Measurements from ENCODE around the gene IBTK.
A peak's percentile ranks its signal among the peaks of the same experiment; 100 is the strongest.

The IBTK gene

DNA sequence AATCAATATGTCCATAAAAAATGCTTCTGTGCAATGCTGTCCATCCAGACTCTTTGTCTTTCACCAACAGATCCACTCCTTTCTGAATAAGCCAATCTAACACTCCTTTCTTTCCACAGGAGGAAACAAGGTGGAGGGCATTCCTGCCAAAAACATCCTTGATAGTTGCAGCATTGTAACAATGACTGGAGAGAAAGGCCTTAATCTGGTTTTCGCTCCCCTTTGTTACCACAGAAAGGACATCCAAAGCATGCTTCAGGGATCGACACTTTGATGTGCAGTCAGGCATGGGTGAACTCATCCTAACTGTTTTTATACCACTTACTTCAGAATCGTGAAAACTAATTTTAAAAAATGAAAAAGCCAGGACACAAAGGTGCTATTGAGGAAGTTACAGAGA lies 7.4 kb downstream of the IBTK start:
- Histone ChIP-seq H3K4me3 (ENCODE audit: low read length, poor library complexity, severe bottlenecking) (no peak overlapping the region), H3K9me2 (replicated peaks; ENCODE audit: low read depth, low read length) (no peaks in the 10 kb centered on the region), H3K9ac (ENCODE audit: low read depth, low read length, poor library complexity, severe bottlenecking) (no peak overlapping the region), H4K20me1 (ENCODE audit: insufficient read depth, low read length, poor library complexity, severe bottlenecking) (peaks cover 19% of the 10 kb centered on the region), H2AFZ (ENCODE audit: low read length) (no peak overlapping the region), H3K4me1 (ENCODE audit: insufficient read depth, low read length, poor library complexity, severe bottlenecking) (peaks cover 49% of the 10 kb centered on the region), H3K36me3 (ENCODE audit: insufficient read depth, low read length) (peaks cover 3% of the 10 kb centered on the region; the same call in 1 of the 2 replicates), H3K27me3 (ENCODE audit: insufficient read depth, low read length, poor library complexity, severe bottlenecking) (no peaks in the 10 kb centered on the region), H3K79me2 (ENCODE audit: insufficient read depth, low read length) (peaks cover 80% of the 10 kb centered on the region), H3F3A (ENCODE audit: low read depth) (no peaks in the 10 kb centered on the region), H3K4me2 (ENCODE audit: low read depth, low read length, poor library complexity, severe bottlenecking) (peak overlapping the region; percentile 17), H3K9me3 (ENCODE audit: insufficient read depth, low read depth, low read length) (no peaks in the 10 kb centered on the region)
- TF ChIP-seq EZH2phosphoT487 (IDR thresholded peaks at IDR 0.05; ENCODE audit: borderline replicate concordance) = no peak
- TF ChIP-seq, protein P1, sequence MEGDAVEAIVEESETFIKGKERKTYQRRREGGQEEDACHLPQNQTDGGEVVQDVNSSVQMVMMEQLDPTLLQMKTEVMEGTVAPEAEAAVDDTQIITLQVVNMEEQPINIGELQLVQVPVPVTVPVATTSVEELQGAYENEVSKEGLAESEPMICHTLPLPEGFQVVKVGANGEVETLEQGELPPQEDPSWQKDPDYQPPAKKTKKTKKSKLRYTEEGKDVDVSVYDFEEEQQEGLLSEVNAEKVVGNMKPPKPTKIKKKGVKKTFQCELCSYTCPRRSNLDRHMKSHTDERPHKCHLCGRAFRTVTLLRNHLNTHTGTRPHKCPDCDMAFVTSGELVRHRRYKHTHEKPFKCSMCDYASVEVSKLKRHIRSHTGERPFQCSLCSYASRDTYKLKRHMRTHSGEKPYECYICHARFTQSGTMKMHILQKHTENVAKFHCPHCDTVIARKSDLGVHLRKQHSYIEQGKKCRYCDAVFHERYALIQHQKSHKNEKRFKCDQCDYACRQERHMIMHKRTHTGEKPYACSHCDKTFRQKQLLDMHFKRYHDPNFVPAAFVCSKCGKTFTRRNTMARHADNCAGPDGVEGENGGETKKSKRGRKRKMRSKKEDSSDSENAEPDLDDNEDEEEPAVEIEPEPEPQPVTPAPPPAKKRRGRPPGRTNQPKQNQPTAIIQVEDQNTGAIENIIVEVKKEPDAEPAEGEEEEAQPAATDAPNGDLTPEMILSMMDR (conservative IDR thresholded peaks at IDR 0.05; ENCODE audit: low read length) = no peak

DNA sequence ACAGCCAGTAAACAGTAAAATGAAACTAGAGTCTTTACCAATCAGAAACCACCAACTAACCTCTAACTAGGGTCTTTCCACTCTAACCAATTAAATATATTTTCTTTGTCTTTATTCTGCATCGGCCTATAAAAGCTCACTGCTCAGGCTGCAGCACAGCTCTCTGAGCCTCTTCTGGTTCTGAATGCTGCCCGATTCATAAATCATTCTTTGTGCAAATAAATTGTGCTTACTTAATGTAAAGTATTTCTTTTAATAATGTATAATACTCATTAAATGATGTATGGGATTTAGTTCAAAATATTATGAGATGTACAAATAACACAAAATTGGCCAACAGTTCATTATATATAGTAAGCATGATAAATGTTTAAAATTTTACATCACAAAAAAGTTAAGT lies 7.9 kb downstream of the IBTK start:
- Histone ChIP-seq H3K9me2 (replicated peaks; ENCODE audit: low read depth, low read length) (no peaks in the 10 kb centered on the region), H3K27me3 (ENCODE audit: insufficient read depth, low read length, poor library complexity, severe bottlenecking) (no peaks in the 10 kb centered on the region), H3F3A (ENCODE audit: low read depth) (no peaks in the 10 kb centered on the region), H4K20me1 (ENCODE audit: insufficient read depth, low read length, poor library complexity, severe bottlenecking) (peaks cover 14% of the 10 kb centered on the region), H3K79me2 (ENCODE audit: insufficient read depth, low read length) (peaks cover 80% of the 10 kb centered on the region), H2AFZ (ENCODE audit: low read length) (no peak overlapping the region), H3K9ac (ENCODE audit: low read depth, low read length, poor library complexity, severe bottlenecking) (no peak overlapping the region), H3K9me3 (ENCODE audit: insufficient read depth, low read depth, low read length) (no peaks in the 10 kb centered on the region), H3K4me1 (ENCODE audit: insufficient read depth, low read length, poor library complexity, severe bottlenecking) (peaks cover 44% of the 10 kb centered on the region), H3K4me3 (ENCODE audit: low read length, poor library complexity, severe bottlenecking) (no peak overlapping the region), H3K36me3 (ENCODE audit: insufficient read depth, low read length) (peaks cover 3% of the 10 kb centered on the region; the same call in 1 of the 2 replicates), H3K4me2 (ENCODE audit: low read depth, low read length, poor library complexity, severe bottlenecking) (peak overlapping the region; percentile 17)
- TF ChIP-seq, protein P1 (conservative IDR thresholded peaks at IDR 0.05; ENCODE audit: low read length) = no peak
- TF ChIP-seq EZH2phosphoT487 (IDR thresholded peaks at IDR 0.05; ENCODE audit: borderline replicate concordance) = no peak

DNA sequence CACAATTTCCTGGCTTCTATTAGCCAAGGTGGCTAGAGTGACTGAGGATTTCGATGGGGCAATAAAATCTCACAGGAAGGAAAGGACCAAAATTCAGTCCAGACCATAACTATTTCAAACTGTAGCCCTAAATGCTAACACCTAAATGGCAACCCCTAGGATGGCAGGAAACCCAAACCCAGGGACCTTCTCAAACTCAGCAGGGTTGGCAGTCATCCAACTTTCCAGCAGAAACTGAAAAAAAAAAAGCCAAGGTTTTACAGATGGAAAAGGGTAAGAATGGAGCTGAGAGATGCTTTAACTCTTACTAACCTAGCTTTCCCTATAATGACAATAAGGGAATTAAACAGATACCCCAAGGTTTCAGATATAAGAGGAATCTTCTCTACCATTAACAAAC lies 10.5 kb downstream of the IBTK start:
- Histone ChIP-seq H3K27me3 (ENCODE audit: insufficient read depth, low read length, poor library complexity, severe bottlenecking) (no peaks in the 10 kb centered on the region), H3K9ac (ENCODE audit: low read depth, low read length, poor library complexity, severe bottlenecking) (no peak overlapping the region), H4K20me1 (ENCODE audit: insufficient read depth, low read length, poor library complexity, severe bottlenecking) (no peaks in the 10 kb centered on the region), H3K4me3 (ENCODE audit: low read length, poor library complexity, severe bottlenecking) (no peak overlapping the region), H3K36me3 (ENCODE audit: insufficient read depth, low read length) (peaks cover 10% of the 10 kb centered on the region), H3K9me2 (replicated peaks; ENCODE audit: low read depth, low read length) (no peaks in the 10 kb centered on the region), H3K4me1 (ENCODE audit: insufficient read depth, low read length, poor library complexity, severe bottlenecking) (peaks cover 29% of the 10 kb centered on the region), H3K9me3 (ENCODE audit: insufficient read depth, low read depth, low read length) (no peaks in the 10 kb centered on the region), H2AFZ (ENCODE audit: low read length) (no peak overlapping the region), H3K79me2 (ENCODE audit: insufficient read depth, low read length) (peaks cover 61% of the 10 kb centered on the region), H3F3A (ENCODE audit: low read depth) (no peaks in the 10 kb centered on the region), H3K4me2 (ENCODE audit: low read depth, low read length, poor library complexity, severe bottlenecking) (peak overlapping the region; percentile 45)
- TF ChIP-seq, protein P1 (conservative IDR thresholded peaks at IDR 0.05; ENCODE audit: low read length) = no peak
- no peak for TF ChIP-seq EZH2phosphoT487 (IDR thresholded peaks at IDR 0.05; ENCODE audit: borderline replicate concordance)

Data from Loucy (cell line).